PFSK-1 (cell line): ENCODE results near the gene ZNF513.

Source experiments
- FOXP2 ChIP-seq: optimal IDR thresholded peaks from 2 replicates; pipeline ENCODE3; 2011; ENCODE audit warnings: borderline replicate concordance, control low read depth, inconsistent platforms; ENCODE audit not compliant: insufficient read depth; ENCODE audit errors: extremely low read length, extremely low read depth
- POLR2AphosphoS5 ChIP-seq: IDR thresholded peaks from 2 replicates; pipeline ENCODE4 v1.6.1; 2012; ENCODE audit warnings: low read depth, mild to moderate bottlenecking, control low read depth, low read length, moderate library complexity
- REST ChIP-seq, 2 experiments: IDR thresholded peaks; 2 replicates each; pipeline versions ENCODE4 v1.6.1 to v1.8.0; 2011 to 2012; ENCODE audit warnings: low read depth in 2 of 2, low read length in 2 of 2, control low read depth in 1 of 2, inconsistent platforms in 1 of 2, mild to moderate bottlenecking in 1 of 2, moderate library complexity in 1 of 2; ENCODE audit not compliant: insufficient read depth in 1 of 2
- SIN3A ChIP-seq: IDR thresholded peaks from 2 replicates; pipeline ENCODE4 v1.6.1; 2012; ENCODE audit warnings: mild to moderate bottlenecking, low read length, moderate library complexity, borderline replicate concordance; ENCODE audit not compliant: insufficient read depth
- TAF1 ChIP-seq: IDR thresholded peaks from 2 replicates; pipeline ENCODE4 v1.6.1; 2012; ENCODE audit warnings: low read length, control low read depth, borderline replicate concordance; ENCODE audit not compliant: insufficient read depth

GRCh38 chr2:27416151-27416550 lies 35.6 kb upstream of the ZNF513 start:
- TF ChIP-seq REST (IDR thresholded peaks at IDR 0.05; ENCODE audit: insufficient read depth in 1 of 2, low read depth in 2 of 2, low read length in 2 of 2) (no peak), POLR2AphosphoS5 (no peak), SIN3A (no peak), FOXP2 (no peak), TAF1 (no peak)
